GM19463 (cell line): Measurements from ENCODE around the gene SYT17.

Source experiments
- ATAC-seq: cut with Tn5 transposase; IDR thresholded peaks from one replicate; pipeline ENCODE4 v1.9.1; 2021; ENCODE audit warnings: mild to moderate bottlenecking, moderate library complexity; ENCODE audit not compliant: unreplicated experiment

SYT17 gene

DNA sequence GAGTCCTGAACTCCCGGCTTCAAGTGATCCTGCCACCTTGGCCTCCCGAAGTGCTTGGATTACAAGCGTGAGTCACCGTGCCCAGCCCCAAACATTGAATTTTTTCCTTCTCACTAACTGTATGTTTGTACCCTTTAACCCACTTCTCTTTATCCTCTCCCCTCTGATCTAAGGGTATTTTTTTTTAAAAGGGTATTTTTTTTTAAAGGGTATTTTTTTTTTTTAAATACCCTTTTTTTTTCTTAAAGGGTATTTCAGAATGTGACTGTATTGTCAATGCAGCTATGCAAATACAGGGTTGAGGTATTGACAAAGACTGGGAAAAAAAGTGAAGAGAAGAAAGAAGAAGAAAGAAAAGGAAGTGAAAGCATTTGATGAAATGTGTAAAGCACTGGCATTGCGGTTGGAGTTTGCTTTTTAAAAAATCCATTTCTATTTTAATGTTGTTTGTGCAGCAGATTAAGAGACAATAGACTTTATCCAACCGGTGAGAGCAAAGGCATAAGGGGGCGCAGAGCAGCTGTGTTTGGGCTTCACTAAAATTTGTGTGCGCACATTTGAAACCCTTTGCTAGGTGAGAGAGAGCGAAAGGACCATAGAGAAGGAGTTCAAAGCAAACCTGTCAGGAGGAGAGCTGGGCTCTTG is 42.4 kb downstream of the SYT17 start:
- ATAC-seq = peak; percentile 77

DNA sequence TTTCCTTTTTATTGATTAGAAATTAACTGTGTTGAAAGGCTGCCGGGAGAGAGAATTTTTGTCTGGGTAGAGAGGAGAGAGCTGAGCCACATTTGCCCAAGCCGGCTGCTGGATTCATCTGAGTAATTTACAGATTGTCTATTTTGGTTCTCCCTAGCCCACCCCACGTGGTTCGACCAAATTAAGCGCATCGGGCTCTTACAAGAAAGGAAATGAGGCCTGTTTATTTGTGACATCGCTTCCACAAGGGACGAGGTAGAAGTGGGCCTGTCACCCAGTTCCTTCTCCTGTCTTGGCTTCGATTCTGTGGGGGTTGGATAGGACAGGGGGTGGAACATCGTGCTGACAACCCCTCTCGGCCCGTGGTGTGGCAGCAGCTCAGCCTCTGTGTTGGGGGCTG is 42.9 kb downstream of the SYT17 start:
- ATAC-seq = peak; percentile 40

DNA sequence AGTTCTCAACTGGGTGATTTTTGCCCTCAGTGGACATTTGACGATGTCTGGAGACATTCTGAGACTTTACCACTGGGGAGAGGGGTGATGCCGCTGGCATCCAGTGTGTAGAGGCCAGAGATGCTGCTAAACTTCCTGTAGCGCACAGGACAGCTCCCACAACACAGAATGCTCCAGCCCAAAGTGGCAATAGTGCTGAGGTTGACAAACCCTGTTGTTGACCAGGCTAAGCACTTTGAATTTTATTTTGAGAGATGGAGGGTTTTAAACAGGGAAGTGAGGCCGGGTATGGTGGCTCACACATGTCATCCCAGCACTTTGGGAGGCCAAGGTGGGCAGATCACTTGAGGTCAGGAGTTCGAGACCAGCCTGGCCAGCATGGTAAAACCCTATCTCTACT is 44.0 kb downstream of the SYT17 start:
- no peak for ATAC-seq

DNA sequence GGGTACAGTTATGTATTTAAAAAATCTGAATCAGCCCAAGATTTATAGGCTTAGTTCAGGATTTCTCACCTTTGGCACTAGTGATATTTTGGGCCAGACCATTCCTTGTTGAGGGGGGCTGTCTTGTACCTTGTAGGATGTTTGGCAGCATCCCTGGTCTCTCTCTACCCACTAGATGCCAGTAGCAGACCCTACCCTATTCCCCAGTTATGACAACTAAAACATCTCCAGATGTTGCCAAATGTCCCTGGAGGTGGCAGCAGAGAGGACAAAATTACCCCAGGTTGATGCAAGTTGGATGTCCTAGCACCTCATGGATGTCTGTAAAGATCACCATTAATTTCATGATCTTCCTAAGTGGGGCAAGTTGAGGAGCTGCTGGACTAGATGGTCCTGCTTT is 45.8 kb downstream of the SYT17 start:
- no peak for ATAC-seq

DNA sequence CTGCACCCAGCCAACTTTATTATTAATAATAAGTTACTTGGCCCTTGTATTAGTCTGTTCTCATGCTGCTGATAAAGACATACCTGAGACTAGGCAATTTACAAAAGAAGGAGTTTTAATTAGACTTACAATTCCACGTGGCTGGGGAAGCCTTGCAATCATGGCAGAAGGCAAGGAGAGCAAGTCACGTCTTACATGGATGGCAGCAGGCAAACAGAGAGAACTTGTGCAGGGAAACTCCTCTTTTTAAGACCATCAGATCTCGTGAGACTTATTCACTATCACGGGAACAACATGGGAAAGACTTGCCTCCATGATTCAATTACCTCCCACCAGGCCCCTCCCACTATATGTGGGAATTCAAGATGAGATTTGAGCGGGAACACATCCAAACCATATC is 47.7 kb downstream of the SYT17 start:
- ATAC-seq = no peak

DNA sequence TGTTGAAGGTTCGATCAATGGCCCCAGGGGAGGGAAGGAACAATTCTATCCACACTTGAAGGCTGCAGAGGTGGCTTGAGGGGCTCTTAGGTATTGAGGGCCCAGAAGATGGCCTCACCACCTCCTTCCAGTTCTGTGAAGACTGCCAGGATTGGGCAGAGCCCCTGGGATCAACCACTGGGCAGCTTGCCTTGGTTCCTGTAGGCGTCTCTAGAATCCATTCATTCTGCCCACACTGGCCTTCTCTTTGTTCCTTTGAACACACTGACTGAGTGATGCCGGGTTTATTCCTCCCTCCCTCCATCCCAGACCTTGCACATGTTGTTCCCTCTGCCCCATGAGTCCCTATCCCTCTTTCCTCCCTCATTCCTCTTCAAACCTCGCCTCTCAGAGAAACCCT is 50.5 kb downstream of the SYT17 start:
- ATAC-seq = no peak

DNA sequence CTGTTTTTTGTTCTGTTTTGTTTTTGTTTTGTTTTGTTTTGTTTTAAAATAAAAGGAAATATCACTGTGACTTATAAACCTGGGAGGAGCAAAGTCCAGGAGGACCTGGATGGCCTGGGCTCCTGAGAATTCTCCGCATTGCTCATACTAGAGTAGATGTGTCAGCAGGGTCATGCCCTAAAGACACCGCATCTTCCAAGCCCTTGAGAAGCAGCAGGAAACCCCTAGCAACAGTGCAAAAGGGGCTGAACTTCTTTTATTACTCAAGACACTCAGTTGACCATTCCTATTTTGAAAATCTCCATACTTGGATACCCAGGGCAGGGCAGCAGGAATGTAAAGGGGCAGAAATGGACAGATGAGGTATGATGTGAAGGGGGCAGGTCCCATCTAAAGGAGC is 51.8 kb downstream of the SYT17 start:
- ATAC-seq = no peak

DNA sequence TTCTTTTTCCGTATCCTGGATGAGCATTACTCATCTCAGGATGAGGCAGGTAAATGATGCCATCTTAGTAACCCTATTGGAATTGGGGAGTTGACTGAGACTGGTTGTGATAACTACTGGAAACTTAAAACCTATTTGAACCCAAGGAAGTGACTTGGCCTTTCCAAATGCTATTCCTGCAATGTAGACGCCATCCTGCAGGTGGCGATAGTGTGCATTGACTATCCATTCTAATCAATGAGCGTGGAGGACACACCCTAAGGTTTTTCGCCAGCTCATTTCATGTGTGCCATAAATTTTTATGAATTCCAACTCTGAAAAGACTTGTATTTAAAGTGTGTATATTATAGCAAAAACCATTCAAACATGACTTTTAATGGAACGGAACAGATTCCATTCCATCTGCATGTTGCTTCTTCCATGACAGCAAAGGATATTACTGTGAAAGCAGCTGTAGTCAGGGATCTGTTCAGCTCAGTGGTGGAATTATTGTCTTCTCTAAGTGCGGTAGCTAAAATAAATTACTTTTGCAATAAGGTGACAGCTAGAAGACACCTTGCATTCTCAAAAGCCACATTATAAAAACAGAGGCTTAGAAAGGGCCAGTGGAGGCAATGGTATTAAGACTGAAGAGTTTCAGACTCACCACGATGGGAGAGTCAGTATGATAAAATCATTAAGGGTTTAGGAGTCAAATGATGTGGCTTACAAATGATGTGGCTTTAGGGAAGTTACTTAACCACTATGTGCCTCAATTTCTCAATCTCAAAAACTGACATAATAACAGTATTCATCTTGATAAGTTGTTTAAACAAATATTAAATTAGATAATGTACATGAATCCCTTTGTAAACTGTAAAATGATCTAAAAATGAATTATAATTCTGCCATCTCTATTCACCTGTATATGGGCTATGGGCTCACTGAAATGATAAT is 55.5 kb downstream of the SYT17 start:
- no peak for ATAC-seq

DNA sequence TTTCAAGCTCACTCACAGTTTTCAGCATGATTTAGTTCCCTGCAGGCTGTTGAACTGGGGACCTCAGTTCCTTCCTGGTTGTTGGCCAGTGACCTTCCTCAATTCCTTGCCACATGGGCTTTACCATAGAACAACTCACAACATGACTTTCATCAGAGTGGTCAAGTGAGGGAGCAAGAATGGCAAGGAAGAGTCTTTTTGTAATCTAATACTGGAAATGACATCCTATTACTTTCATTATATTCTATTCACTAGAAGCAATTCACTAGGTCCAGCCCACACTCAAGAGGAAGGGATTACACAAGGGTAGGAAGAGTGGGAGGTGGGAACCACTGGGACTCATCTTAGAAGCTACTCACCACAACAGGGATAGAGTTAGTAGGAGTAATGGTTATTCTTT is 57.6 kb downstream of the SYT17 start:
- no peak for ATAC-seq

DNA sequence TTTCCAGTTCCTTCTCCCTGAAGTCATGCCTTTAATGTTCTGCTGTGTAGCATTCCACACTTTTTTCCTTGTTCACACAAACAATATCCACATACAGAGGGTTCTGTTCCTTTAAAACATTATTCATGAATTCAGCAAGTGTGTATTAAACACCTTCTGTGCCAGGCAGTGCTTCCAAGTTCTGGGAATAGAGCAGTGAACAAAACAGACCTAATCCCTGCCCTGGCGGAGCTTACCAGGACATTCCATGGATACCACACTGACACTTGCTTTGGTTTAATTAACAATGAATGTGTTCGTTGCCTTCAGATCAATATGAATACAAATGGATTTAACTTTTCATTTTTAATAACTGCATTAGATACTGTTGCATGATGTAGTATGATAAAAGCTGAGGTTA is 59.6 kb downstream of the SYT17 start:
- ATAC-seq = no peak

DNA sequence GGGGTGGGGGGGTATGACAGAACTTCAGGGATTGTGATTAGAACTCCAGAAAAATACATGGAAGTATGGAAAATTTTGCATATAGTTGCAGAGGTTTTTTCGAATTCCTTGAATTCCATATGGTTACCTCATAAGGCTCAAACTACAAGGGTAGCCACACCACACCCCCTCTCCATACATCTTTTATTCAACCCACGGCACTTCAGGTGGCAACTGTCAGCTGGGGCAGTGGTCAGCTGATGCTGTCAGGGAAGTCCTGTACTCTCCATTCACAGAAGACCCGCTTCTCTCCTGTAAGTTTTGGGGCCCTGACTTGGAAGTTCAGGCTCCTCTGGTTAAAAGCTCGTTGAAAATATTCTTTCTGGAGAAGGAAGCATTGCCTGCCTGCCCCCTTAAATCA is 60.0 kb downstream of the SYT17 start:
- no peak for ATAC-seq

DNA sequence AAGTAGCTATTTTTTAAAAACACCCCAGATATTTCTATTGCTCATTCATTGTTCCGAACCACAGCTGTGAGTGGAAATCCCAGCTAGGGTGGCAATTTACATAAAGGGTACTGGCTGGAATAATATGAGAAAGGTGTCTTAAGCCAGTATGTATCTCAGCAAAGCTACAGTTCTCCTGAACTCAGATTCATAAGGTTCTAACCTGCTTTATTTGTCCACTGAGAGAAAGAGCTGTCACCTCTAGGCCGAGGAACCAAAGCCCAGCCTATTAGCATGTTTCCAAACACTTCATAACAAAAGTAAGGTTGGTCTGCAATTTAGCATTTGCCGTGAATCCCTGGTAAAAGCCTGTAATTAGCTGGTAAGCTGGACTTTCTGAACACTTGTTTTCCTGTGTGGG is 60.5 kb downstream of the SYT17 start:
- no peak for ATAC-seq

DNA sequence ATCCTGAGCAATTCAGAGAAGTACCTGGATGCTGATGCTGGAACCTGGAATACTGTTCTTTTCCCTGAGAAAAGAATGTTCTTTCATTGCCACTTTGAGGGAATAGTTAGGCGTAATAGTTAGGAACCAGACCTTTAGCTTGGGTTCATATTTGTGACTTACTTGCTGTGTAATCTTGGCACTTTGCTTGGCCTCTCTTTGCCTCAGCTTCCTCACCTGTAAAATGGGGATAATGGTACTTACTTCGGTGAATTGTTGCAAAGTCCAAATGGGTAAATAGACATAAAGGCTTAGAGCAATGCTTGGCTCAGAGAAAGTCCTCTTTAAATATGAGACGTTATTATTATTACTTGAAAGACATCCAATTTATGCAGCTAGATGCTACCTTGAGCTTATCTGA is 62.5 kb downstream of the SYT17 start:
- ATAC-seq = no peak

DNA sequence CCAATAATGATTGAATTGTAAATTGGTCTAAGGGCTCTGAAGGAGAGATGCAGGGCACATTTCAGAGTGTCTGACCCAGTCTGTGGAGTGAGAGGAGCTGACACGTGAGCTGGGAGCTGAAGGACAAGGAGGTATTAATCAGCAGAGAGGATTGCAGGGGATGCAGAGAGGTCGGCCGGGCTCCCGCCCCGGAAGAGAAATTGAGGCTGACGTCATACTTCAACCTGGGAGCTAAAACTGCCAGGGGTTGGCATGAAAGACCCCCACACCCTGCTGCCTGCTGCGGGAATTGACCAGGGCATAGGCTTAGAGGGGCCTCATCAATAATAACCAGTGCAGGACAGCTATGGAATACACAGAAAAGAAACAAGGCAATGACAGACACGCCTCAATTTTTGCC is 63.8 kb downstream of the SYT17 start:
- ATAC-seq = no peak

DNA sequence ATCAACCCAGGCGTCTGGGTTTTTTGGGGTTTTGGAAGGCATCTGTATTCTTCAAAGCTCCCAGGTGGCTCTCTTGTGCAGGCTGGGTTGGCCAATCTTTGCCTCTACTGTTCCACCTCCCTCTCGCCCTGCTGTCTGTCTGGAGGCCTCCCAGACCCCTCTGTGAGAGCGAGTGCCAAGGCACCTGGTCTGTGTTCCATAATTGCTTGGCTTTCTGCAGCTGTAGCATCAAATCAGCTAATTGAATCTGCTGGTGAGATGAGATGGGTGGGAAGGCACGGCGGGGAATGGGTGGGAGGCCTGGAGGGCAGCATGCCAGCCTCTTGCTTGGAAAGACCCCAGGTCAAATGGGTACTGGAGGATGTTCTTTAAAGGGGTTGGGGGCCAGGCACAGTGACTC is 64.9 kb downstream of the SYT17 start:
- ATAC-seq = no peak

DNA sequence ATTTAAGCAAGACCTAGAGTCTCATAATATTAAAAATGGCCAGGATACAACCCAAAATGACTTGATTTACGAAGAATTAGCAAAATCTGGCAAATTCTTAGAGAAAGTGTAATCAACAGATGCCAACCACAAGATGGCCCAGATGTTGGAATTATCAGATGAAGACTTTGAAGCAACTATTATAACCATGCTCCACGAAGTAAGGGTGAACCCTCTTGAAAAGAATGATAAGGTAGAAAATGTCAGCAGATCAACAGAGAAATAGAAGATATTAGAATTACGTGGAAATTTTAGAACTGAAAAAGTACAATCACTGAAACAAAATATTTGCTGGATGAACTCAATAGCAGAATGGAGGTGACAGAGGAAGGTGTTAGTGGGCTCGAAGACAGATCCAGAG is 67.4 kb downstream of the SYT17 start:
- ATAC-seq = no peak

DNA sequence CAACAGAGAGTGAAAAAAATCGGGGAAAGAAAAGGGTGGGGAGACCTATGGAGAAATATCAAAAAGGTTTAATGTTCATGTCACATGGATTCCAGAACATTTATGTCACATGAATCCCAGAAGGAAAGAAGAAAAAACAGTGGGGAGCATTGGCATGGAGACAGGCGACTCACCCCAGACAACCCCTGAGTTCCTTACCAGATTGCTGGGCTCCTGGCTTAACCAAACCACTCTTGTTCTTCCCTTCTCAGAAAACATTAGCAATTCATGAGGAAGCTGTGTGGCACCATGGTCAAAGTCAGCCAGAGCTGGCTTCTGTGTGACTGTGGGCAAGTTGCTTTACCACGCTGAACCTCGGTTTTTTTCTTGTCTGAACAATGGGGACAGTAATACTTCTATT is 67.8 kb downstream of the SYT17 start:
- ATAC-seq = no peak

DNA sequence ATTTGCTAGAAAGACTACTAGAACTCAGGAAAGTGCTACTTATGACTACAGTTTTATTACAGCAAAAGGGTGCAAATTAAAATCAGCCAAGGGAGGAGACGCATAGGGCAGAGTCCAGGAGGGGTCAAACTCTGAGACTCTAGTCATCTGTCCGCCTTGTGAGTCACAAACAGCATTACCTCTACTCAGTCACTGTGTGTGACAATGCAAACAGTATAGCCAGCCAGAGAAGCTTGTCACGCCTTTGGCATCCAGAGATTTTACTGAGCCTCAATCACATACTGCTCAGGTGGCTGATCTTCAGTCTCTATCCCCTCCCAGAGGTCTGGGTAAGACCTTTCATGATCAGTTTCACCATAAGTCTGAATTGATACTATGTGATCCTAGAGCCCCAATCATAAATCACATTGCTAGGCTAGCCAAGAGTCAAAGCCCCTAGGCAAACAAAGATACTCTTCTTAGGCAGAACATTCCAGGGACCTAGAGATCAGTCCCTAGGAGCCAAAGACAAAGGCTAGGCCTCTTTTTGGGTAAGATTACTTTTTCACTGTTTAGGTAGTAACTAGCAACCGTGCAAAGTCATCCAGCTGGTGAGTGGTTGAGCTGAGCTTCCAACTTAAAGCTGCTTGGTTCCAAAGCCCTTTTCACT is 68.6 kb downstream of the SYT17 start:
- no peak for ATAC-seq

DNA sequence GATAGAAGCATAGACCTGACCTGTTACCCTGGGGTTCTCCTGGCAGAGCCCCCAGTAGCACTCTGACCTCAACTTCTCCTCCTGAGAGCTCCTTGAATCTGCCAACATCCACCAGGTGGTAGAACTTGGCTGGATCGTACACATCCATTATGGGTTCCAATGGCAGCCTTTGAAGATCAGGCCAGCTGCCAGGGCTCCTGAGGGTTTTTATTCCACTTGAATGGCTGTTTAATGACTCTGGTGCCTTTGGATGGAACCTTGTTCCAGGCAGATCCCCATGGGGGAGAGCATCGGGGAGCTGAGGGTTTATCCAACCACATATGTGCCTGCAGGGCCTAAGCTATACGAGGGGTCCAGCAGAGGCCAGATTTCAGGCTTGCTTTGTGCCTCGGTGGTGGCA is 70.4 kb downstream of the SYT17 start:
- no peak for ATAC-seq

DNA sequence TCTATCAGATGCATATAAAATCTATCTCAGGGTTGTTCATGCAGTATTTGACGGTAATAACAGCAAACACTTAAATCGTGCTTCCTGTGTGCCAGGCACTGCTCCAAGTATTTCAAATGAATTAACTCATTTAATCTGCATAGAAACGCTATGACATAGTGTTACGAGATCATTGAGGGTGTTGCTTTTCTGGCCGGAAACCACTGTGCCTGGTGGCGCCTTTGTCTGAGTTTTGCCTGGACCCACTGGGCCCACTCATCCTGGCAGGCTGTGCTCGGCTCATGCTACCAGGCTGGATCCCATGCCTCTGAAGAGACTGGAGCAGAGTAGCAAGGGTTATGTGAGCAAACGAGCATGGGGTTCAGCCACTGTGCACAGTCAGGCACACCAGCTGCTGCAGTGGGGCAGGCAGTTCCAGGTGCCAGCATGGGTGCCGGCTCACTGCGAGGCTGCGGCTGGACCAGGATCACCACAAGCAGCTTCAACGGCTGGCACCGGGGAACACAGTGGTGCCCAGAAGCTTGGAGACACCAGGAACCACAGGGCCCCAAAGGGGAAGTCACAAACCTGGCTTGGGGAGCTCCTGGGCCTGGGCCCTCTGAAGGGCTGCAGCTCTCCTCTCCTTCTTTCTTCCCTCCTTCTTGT is 71.6 kb downstream of the SYT17 start:
- ATAC-seq = no peak

DNA sequence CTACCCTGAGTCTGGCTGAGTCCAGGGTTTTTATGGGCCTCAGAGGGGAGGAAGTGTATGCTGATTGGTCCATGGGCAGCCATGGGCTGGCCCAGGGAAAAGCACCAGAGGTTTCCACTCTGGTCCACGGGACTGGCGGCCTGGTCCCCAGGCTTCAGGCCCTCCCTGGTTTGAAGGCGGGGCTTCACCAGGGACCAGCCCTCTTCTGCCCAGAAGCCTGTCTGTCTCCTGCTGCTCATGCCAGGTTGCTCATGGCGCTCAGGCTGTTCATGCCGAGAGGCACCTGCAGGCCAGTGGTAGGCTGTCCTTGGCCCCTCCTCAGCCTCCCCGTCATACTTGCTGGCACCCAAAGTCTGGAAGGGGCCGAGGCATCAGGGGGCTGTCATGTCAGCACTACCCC is 72.5 kb downstream of the SYT17 start:
- ATAC-seq = no peak

DNA sequence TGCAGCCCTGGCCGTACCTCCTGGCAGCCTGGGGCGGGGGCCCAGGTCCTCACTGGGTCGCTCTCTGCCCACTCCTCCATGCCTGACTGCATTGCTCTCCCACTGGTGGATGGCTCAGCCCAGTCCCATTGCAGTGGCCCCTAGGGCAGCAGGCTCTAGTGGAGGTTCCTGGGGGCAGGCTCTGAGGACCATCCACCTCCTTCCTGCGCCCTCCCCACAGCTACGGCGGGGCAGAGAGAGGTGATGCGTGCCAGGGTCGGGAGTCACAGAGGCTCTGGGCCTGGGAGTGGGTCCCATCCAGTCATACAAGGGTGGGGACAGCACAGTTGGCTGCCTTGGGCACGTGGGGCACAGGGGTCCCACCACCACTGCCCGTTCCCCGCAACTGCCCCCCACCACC is 73.5 kb downstream of the SYT17 start:
- no peak for ATAC-seq
